Left lung (tissue), 10 donors: Measurements from ENCODE around the gene COL17A1. TPM values are rescaled to one million over a fixed set of nuclear protein-coding genes. Genes with fewer than 3 reads are reported as not detected.

Experiments
- ATAC-seq: fragments of 200-7000 bp; cut with Tn5 transposase; one replicate; pipeline ENCODE4 v1.9.1; 2020; ENCODE audit warnings: moderate library complexity
- DNase-seq, 4 donors: peaks; one replicate each; pipeline ENCODE4 v3.0.0-alpha.2; 2013 to 2020
- H3K27ac ChIP-seq, 2 donors: fragments of 200-600 bp; sonication (generic) in 1 of 2; one replicate each; pipeline versions ENCODE4 v1.5.0 to v1.8.0; 2020 to 2021
- H3K27me3 ChIP-seq, 2 donors: fragments of 200-600 bp; sonication (generic) in 1 of 2; one replicate each; pipeline versions ENCODE4 v1.5.0 to v1.8.0; 2020 to 2021
- H3K36me3 ChIP-seq, 2 donors: fragments of 200-600 bp; sonication (generic) in 1 of 2; one replicate each; pipeline versions ENCODE4 v1.5.0 to v1.8.0; 2020 to 2021
- H3K4me1 ChIP-seq, 2 donors: fragments of 200-600 bp; one replicate each; pipeline ENCODE4 v1.8.0; 2021
- H3K4me3 ChIP-seq, 2 donors: fragments of 200-600 bp; sonication (generic) in 1 of 2; one replicate each; pipeline versions ENCODE4 v1.5.0 to v1.8.0; 2020 to 2021; ENCODE audit warnings: mild to moderate bottlenecking in 1 of 2
- H3K9me3 ChIP-seq, 2 donors: fragments of 200-600 bp; sonication (generic) in 1 of 2; one replicate each; pipeline versions ENCODE4 v1.5.0 to v1.8.0; 2020 to 2021
- intact Hi-C, 2 donors: fragments of 100-400 bp; cut with DNase I; formaldehyde crosslinking; loops; one replicate each; pipeline versions ENCODE4 v1.11.2 to v1.14.2; 2022
- polyA plus RNA-seq, 6 donors: library from polyadenylated mRNA; unstranded; fragments of 120-200 nt; gene quantifications; one replicate each; pipeline ENCODE4 v1.2.1, GENCODE V29; 2013; ENCODE audit not compliant: insufficient read length in 6 of 6
- total RNA-seq, 2 donors: library from RNA; stranded (reverse); fragmentation: NEBNext Ultra II Directional; extraction: Animal tissue kit (Norgen Biotek cat#: 25700); gene quantifications; one replicate each; pipeline ENCODE4 v1.2.1, GENCODE V29; 2021
- TF ChIP-seq, protein P1 (sequence below), 2 donors: fragments of 200-600 bp; sonication (generic) in 1 of 2; IDR thresholded peaks; one replicate each; pipeline versions ENCODE4 v1.5.0 to v1.8.0; 2021; ENCODE audit warnings: antibody characterized with exemption in 2 of 2
- donor health status: DM: no; HTN: yes; CAD: no.
- donor health status: DM: no; HTN: no; CAD: no.

COL17A1 gene
- total and polyA plus RNA-seq, 8 donors = 0.32 to 43.4 (median 0.71) TPM

DNA sequence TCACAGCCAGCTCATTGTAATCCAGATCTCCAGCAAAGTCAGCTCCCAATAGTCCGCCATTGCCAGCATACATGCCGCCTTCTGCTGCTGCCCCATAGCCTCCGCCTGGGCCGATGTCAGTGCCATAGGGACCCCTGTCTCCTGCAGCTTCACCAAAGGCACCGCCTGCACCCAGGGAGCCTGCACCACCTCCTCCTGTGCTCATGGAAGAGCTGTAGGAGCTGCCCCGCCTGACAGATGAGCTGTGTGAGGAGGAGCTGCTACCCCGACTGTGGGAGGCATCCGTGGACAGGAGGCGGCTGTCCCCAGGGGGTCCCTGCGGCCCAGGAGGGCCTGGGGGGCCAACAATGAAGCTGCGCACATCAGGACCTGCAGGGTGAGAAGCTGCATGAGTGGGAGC is 51.7 kb downstream of the COL17A1 start:
- no peak for ATAC-seq
- peak overlapping the region in 1 of 2 donors; percentile 62 for H3K27ac ChIP-seq
- intact Hi-C loops = no loop called here

DNA sequence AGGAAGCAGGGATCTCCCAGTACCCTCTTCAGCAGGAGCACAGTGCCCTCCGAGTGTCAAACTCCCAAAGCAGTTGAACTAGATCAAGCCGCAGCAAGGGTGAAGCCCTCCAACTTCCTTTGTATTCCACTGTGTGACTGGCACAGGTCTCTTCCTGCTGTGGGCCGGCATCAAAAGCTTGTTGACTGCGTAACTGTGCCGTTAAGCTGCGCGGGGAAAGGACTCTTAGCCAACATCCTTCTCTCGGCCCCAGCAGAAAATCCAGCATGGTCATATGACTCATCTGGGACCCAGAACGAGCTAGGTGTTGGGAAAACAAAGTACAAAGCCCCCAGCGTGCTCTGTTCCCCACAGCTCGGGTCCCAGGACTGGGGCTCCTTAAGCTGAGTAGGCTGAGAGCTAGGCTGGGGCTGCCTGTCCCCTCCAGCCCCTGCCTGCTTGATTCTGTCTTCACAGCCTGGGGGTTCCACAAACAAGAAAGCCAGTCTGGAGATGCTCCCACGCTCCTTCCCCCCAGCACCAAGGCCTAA is 52.2 kb downstream of the COL17A1 start:
- no peak for DNase-seq
- Histone ChIP-seq H3K4me1 (peaks cover 0 to 11% of the 10 kb centered on the region in 2 donors), H3K9me3 (no peaks in the 10 kb centered on the region), H3K4me3 (no peak overlapping the region), H3K36me3 (peaks cover 0 to 33% of the 10 kb centered on the region in 2 donors), H3K27ac (peak overlapping the region in 1 of 2 donors; percentile 62), H3K27me3 (no peaks in the 10 kb centered on the region)
- intact Hi-C loops = no loop called here
- TF ChIP-seq, protein P1, sequence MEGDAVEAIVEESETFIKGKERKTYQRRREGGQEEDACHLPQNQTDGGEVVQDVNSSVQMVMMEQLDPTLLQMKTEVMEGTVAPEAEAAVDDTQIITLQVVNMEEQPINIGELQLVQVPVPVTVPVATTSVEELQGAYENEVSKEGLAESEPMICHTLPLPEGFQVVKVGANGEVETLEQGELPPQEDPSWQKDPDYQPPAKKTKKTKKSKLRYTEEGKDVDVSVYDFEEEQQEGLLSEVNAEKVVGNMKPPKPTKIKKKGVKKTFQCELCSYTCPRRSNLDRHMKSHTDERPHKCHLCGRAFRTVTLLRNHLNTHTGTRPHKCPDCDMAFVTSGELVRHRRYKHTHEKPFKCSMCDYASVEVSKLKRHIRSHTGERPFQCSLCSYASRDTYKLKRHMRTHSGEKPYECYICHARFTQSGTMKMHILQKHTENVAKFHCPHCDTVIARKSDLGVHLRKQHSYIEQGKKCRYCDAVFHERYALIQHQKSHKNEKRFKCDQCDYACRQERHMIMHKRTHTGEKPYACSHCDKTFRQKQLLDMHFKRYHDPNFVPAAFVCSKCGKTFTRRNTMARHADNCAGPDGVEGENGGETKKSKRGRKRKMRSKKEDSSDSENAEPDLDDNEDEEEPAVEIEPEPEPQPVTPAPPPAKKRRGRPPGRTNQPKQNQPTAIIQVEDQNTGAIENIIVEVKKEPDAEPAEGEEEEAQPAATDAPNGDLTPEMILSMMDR (IDR thresholded peaks at IDR 0.05) = no peak
- no peak for ATAC-seq

More for the DNA sequence above, 51.7 kb downstream of the COL17A1 start:
- DNase-seq = peak in 1 of 4 donors; percentile 53
- no peak overlapping the region for H3K4me3 ChIP-seq
- H3K9me3 ChIP-seq = no peaks in the 10 kb centered on the region
- peaks cover 0 to 11% of the 10 kb centered on the region in 2 donors for H3K4me1 ChIP-seq
- H3K27me3 ChIP-seq = no peaks in the 10 kb centered on the region
- TF ChIP-seq, protein P1 (IDR thresholded peaks at IDR 0.05) = no peak
- H3K36me3 ChIP-seq = peaks cover 0 to 30% of the 10 kb centered on the region in 2 donors

DNA sequence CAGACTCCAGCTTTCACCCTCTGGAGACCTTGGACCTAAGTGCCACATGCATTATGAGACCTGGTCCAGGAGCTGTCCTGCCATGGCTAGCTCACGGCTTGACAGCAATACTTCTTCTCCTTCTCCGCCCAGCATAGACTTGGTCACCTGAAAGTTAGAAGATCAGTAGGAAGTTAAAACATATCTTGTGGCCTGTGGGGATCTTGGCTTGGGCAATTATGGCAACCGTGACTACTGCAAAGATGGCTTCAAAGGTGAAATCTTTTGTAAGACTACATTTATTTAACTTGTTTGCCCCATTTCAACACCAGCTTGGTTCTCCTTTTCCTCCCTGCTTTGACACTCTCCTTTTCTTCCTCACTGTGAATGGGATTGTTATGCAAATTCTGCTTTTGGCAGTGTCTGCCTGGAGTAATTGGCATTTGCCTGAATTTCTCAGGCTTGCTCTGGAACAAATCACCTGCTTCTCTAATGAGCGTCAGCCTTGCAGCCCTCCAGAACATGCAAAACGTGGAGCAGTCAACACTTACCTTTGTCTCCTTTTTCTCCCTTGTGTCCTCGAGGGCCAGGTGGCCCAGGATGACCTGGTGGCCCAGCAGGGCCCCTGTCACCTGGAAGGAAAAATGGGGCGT is 53.4 kb downstream of the COL17A1 start:
- H3K27me3 ChIP-seq = no peaks in the 10 kb centered on the region
- H3K4me3 ChIP-seq = no peak overlapping the region
- ATAC-seq (no peak), DNase-seq (no peak)
- peaks cover 0 to 45% of the 10 kb centered on the region in 2 donors for H3K36me3 ChIP-seq
- H3K27ac ChIP-seq = peak overlapping the region in 1 of 2 donors; percentile 62
- no peaks in the 10 kb centered on the region for H3K9me3 ChIP-seq
- intact Hi-C loops = no loop called here
- TF ChIP-seq, protein P1 (IDR thresholded peaks at IDR 0.05) = no peak
- H3K4me1 ChIP-seq = peaks cover 0 to 11% of the 10 kb centered on the region in 2 donors

DNA sequence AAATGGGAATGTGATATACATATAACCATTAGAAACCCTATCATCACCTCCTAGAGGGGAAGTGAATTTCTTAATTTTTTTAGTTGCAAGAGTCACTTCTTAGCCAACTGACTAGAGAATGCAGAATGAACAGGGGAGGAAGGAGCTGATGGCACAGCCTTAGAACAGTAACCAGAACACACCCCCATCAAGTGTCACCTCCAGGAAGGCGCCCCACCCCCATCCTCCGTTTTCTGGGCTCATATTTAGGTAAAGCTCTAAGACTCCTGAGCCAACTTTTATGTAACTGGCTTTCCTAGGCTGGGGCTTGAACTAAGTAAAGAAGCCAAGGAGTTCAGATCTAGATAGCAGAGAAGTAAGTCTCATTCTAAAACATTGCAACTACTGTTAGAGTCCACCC is 54.0 kb downstream of the COL17A1 start:
- no peak overlapping the region for H3K4me3 ChIP-seq
- H3K36me3 ChIP-seq = peaks cover 0 to 46% of the 10 kb centered on the region in 2 donors
- TF ChIP-seq, protein P1 (IDR thresholded peaks at IDR 0.05) = no peak
- peak overlapping the region in 1 of 2 donors; percentile 62 for H3K27ac ChIP-seq
- DNase-seq (no peak), ATAC-seq (no peak)
- no peaks in the 10 kb centered on the region for H3K9me3 ChIP-seq
- peaks cover 0 to 11% of the 10 kb centered on the region in 2 donors for H3K4me1 ChIP-seq
- intact Hi-C loops = no loop called here
- no peaks in the 10 kb centered on the region for H3K27me3 ChIP-seq

DNA sequence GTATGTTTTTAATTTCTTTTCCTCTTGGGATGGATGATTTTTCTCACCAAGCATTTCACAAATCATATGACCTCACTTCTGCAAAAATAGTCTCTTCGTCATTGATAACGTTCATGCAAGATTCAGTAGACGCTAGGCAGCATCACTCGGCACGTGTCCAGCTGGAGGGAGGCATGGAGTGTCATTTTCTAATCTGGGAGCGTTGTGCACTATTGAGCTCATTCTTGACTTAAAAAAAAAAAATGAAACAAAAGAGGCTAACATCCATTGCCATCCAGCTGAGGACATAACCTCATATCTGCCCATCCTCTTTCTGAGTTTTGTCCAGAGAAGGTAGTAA is 56.2 kb downstream of the COL17A1 start:
- Histone ChIP-seq H3K4me3 (no peak overlapping the region), H3K27me3 (no peaks in the 10 kb centered on the region), H3K9me3 (no peaks in the 10 kb centered on the region), H3K36me3 (peaks cover 0 to 65% of the 10 kb centered on the region in 2 donors), H3K4me1 (peaks cover 0 to 14% of the 10 kb centered on the region in 2 donors), H3K27ac (no peak overlapping the region)
- DNase-seq (no peak), ATAC-seq (no peak)
- intact Hi-C loops = no loop called here
- TF ChIP-seq, protein P1 (IDR thresholded peaks at IDR 0.05) = no peak
